ENCODE measurements around the gene SEPTIN6.

DNA sequence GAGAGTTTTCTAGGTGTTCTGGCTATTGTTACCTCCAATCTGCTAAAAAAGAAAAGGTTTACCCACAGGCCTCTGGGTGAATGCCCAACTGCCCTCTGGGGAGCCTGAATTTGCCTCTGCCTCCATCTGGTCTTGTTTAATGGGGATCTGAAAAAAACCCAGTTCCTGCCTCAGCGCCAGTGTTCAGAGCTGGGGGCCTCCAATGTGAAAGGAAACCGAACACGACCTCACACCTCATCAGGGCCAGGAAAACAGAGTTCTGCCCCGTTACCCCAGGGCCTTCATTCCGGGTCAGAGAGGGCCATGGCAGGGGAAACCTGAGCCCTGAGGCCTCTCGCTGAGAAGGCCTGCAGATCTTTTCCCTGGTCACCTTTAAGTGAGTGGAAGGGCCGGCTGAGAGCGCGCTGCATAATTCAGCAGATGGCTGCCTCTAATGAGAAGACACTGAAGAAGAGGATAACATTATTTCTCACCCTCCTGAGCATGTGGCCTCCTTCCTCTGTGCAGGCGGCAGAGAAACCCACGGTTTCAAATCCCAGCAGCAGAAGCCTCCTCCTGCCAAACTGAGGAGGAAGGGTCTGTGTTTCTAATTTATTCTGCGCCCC lies 6.8 kb downstream of the SEPTIN6 start:
- TF ChIP-seq, protein P1, sequence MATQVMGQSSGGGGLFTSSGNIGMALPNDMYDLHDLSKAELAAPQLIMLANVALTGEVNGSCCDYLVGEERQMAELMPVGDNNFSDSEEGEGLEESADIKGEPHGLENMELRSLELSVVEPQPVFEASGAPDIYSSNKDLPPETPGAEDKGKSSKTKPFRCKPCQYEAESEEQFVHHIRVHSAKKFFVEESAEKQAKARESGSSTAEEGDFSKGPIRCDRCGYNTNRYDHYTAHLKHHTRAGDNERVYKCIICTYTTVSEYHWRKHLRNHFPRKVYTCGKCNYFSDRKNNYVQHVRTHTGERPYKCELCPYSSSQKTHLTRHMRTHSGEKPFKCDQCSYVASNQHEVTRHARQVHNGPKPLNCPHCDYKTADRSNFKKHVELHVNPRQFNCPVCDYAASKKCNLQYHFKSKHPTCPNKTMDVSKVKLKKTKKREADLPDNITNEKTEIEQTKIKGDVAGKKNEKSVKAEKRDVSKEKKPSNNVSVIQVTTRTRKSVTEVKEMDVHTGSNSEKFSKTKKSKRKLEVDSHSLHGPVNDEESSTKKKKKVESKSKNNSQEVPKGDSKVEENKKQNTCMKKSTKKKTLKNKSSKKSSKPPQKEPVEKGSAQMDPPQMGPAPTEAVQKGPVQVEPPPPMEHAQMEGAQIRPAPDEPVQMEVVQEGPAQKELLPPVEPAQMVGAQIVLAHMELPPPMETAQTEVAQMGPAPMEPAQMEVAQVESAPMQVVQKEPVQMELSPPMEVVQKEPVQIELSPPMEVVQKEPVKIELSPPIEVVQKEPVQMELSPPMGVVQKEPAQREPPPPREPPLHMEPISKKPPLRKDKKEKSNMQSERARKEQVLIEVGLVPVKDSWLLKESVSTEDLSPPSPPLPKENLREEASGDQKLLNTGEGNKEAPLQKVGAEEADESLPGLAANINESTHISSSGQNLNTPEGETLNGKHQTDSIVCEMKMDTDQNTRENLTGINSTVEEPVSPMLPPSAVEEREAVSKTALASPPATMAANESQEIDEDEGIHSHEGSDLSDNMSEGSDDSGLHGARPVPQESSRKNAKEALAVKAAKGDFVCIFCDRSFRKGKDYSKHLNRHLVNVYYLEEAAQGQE (IDR thresholded peaks at IDR 0.05; ENCODE audit: insufficient replicate concordance, low read depth) = no peak
- TF ChIP-seq, protein P2, sequence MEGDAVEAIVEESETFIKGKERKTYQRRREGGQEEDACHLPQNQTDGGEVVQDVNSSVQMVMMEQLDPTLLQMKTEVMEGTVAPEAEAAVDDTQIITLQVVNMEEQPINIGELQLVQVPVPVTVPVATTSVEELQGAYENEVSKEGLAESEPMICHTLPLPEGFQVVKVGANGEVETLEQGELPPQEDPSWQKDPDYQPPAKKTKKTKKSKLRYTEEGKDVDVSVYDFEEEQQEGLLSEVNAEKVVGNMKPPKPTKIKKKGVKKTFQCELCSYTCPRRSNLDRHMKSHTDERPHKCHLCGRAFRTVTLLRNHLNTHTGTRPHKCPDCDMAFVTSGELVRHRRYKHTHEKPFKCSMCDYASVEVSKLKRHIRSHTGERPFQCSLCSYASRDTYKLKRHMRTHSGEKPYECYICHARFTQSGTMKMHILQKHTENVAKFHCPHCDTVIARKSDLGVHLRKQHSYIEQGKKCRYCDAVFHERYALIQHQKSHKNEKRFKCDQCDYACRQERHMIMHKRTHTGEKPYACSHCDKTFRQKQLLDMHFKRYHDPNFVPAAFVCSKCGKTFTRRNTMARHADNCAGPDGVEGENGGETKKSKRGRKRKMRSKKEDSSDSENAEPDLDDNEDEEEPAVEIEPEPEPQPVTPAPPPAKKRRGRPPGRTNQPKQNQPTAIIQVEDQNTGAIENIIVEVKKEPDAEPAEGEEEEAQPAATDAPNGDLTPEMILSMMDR (IDR thresholded peaks at IDR 0.05; ENCODE audit: insufficient read depth, low read length) = no peak

All from HL-60 (cell line).